ENCODE results near the gene RNF126.

GRCh38 chr19:711254-711653 is 48.2 kb upstream of the RNF126 start:
- no peak for TF ChIP-seq CTCF (IDR thresholded peaks at IDR 0.05)
- TF ChIP-seq SIN3A (IDR thresholded peaks at IDR 0.05; ENCODE audit: borderline replicate concordance, insufficient read depth, low read depth, low read length): no peak
- TF ChIP-seq POLR2AphosphoS5 (IDR thresholded peaks at IDR 0.05; ENCODE audit: low read depth, low read length): no peak
- no peak for TF ChIP-seq TCF7L2 (IDR thresholded peaks at IDR 0.05; ENCODE audit: low read depth, low read length)

Data from Panc1 (cell line).